ENCODE results near the gene FPR2.
"Not testable (repeated sequence)": the region's sequence is repeated elsewhere in the genome, so short reads cannot be mapped to it uniquely, and the experiment has no call there.

Gene FPR2

GRCh38 chr19:51799774-51800472 lies 38.9 kb downstream of the FPR2 start:
- no peak for DNase-seq (ENCODE audit: low read depth)
- no peak overlapping the region for H3K4me3 ChIP-seq (ENCODE audit: low read length)
- TF ChIP-seq CTCF (conservative IDR thresholded peaks at IDR 0.05; ENCODE audit: low read length): no peak

- no peak overlapping the region for H3K4me3 ChIP-seq (ENCODE audit: low read length)
- DNase-seq (ENCODE audit: low read depth): no peak
- TF ChIP-seq CTCF (conservative IDR thresholded peaks at IDR 0.05; ENCODE audit: low read length): no peak
These were observed 39.7 kb downstream of the FPR2 start for GRCh38 chr19:51800473-51801244.

- DNase-seq (ENCODE audit: low read depth): no peak
- no peak overlapping the region for H3K4me3 ChIP-seq (ENCODE audit: low read length)
- TF ChIP-seq CTCF (conservative IDR thresholded peaks at IDR 0.05; ENCODE audit: low read length): no peak
These were observed 41.8 kb downstream of the FPR2 start for GRCh38 chr19:51802775-51803174.

- H3K4me3 ChIP-seq (ENCODE audit: low read length): no peak overlapping the region
- no peak for DNase-seq (ENCODE audit: low read depth)
- no peak for TF ChIP-seq CTCF (conservative IDR thresholded peaks at IDR 0.05; ENCODE audit: low read length)
These were observed 42.5 kb downstream of the FPR2 start for GRCh38 chr19:51803519-51803918.

GRCh38 chr19:51803967-51804366 lies 43.0 kb downstream of the FPR2 start:
- TF ChIP-seq CTCF (conservative IDR thresholded peaks at IDR 0.05; ENCODE audit: low read length): no peak
- no peak for DNase-seq (ENCODE audit: low read depth)
- no peak overlapping the region for H3K4me3 ChIP-seq (ENCODE audit: low read length)

- DNase-seq (ENCODE audit: low read depth); H3K4me3 ChIP-seq (ENCODE audit: low read length): not testable (repeated sequence)
These were observed 43.8 kb downstream of the FPR2 start for GRCh38 chr19:51804789-51805188.

GRCh38 chr19:51805396-51805795 lies 44.4 kb downstream of the FPR2 start:
- H3K4me3 ChIP-seq (ENCODE audit: low read length); DNase-seq (ENCODE audit: low read depth): not testable (repeated sequence)

- not testable (repeated sequence) for DNase-seq (ENCODE audit: low read depth); H3K4me3 ChIP-seq (ENCODE audit: low read length)
These were observed 45.6 kb downstream of the FPR2 start for GRCh38 chr19:51806571-51806970.

Data from AG10803 (cell line).